ENCODE data around the gene CDCP2. TPM values are rescaled to one million over a fixed set of nuclear protein-coding genes. Genes with fewer than 3 reads are reported as not detected.
"Not testable (repeated sequence)": the region's sequence is repeated elsewhere in the genome, so short reads cannot be mapped to it uniquely, and the experiment has no call there.

Gene CDCP2
- total RNA-seq, 1 donor from 2014 or later, result not detected

DNA sequence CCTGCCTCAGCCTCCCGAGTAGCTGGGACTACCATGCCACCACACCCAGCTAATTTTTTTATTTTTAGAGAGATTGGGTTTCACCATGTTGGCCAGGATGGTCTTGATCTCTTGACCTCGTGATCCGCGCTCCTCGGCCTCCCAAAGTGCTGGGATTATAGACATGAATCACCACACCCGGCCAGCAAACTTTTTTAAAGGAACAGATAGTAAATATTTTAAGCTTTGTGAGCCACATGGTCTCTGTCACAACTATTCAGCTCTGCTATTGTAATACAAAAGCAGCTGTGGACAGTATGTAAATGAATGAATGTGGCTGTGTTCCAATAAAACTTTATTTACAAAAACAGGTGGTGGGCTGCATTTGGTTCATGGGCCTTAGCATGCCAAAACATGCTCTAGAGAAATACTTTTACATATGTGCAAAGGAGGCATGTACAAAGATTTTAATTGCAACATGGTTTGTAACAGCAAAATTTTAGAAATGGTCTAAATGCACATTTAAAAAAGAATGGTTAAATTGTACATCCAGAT, 47.0 kb downstream of the CDCP2 start:
- Histone ChIP-seq H3K27me3 (no peaks in the 10 kb centered on the region), H3K27ac (no peak overlapping the region), H3K9me3 (no peaks in the 10 kb centered on the region), H3K4me1 (no peaks in the 10 kb centered on the region), H3K36me3 (no peaks in the 10 kb centered on the region), H3K4me3 (no peak overlapping the region)
- no peak for DNase-seq (ENCODE audit: extremely low spot score in 2 of 2)
- intact Hi-C loops (cut with DNase I), result no loop called here
- TF ChIP-seq, protein P1, sequence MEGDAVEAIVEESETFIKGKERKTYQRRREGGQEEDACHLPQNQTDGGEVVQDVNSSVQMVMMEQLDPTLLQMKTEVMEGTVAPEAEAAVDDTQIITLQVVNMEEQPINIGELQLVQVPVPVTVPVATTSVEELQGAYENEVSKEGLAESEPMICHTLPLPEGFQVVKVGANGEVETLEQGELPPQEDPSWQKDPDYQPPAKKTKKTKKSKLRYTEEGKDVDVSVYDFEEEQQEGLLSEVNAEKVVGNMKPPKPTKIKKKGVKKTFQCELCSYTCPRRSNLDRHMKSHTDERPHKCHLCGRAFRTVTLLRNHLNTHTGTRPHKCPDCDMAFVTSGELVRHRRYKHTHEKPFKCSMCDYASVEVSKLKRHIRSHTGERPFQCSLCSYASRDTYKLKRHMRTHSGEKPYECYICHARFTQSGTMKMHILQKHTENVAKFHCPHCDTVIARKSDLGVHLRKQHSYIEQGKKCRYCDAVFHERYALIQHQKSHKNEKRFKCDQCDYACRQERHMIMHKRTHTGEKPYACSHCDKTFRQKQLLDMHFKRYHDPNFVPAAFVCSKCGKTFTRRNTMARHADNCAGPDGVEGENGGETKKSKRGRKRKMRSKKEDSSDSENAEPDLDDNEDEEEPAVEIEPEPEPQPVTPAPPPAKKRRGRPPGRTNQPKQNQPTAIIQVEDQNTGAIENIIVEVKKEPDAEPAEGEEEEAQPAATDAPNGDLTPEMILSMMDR (IDR thresholded peaks at IDR 0.05), result no peak
- TF ChIP-seq POLR2A (IDR thresholded peaks at IDR 0.05), result no peak

DNA sequence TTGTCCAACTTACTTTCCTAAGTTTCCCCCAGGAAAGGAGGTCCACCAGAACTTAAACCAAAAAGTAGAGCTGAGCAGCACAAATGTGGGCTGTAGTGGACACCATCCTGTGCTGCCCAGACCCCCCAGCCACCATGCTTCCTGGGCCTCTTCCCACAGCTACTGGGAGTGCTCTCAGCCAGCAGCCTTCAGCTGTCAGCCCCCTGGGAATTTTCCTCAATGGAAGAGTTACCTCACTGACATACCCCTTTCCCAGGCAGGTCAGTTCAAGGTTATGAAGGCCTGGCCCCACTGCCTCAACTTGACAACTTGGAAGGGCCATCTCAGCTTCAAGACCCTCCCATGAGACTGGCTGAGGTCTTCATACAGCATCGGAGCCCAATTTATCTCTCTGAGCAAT, 47.7 kb downstream of the CDCP2 start:
- no peak for TF ChIP-seq POLR2A (IDR thresholded peaks at IDR 0.05)
- Histone ChIP-seq H3K27me3 (no peaks in the 10 kb centered on the region), H3K9me3 (no peaks in the 10 kb centered on the region), H3K36me3 (no peaks in the 10 kb centered on the region), H3K27ac (no peak overlapping the region), H3K4me3 (no peak overlapping the region), H3K4me1 (no peaks in the 10 kb centered on the region)
- peak in 1 of 2 donors; percentile 76 for DNase-seq (ENCODE audit: extremely low spot score in 2 of 2)
- intact Hi-C loops (cut with DNase I), result no loop called here

DNA sequence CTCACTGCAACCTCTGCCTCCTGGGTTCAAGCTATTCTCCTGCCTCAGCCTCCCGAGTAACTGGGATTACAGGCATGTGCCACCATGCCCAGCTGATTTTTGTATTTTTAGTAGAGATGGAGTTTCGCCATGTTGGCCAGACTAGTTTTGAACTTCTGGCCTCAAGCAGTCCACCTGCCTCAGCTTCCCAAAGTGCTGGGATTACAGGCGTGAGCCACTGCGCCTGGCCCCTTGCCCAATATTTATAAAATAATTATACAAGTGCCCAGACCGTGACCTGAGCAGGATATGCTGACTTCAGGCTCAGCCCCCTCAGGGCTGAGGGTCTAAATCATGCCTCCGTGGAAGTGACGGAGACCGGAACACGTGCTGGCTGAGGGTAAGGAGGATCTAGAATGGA, 48.2 kb downstream of the CDCP2 start:
- H3K36me3 ChIP-seq; intact Hi-C loops (cut with DNase I); H3K27ac ChIP-seq; H3K4me3 ChIP-seq; H3K9me3 ChIP-seq; H3K27me3 ChIP-seq; H3K4me1 ChIP-seq: not testable (repeated sequence)
- peak in 1 of 2 donors; percentile 42 for DNase-seq (ENCODE audit: extremely low spot score in 2 of 2)

DNA sequence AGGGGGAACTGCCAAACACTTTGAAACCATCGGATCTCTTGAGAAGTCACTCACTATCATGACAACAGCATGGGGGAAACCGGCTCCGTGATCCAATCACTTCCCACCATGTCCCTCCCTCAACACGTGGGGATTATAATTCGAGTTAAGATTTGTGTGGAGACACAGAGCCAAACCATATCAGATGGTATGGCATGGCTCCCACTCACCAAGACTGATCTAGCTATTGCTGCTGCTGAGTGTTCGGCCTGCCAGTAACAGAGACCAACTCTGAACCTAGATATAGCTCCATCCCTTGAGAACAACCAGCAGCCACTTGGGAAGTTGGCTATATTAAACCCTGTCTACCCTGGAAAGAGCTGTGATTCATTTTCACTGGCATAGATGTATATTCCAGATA, 49.4 kb downstream of the CDCP2 start:
- no peaks in the 10 kb centered on the region for H3K36me3 ChIP-seq
- intact Hi-C loops (cut with DNase I), result no loop called here
- DNase-seq (ENCODE audit: extremely low spot score in 2 of 2), result peak in 1 of 2 donors; percentile 10
- H3K4me3 ChIP-seq, result no peak overlapping the region
- TF ChIP-seq, protein P1 (IDR thresholded peaks at IDR 0.05), result no peak
- TF ChIP-seq POLR2A (IDR thresholded peaks at IDR 0.05) (no peak), POLR2AphosphoS5 (IDR thresholded peaks at IDR 0.05; ENCODE audit: insufficient read depth in 1 of 2, low read depth in 1 of 2) (no peak)
- H3K4me1 ChIP-seq, result no peaks in the 10 kb centered on the region
- H3K27ac ChIP-seq, result no peak overlapping the region
- H3K9me3 ChIP-seq, result no peaks in the 10 kb centered on the region
- H3K27me3 ChIP-seq, result no peaks in the 10 kb centered on the region

DNA sequence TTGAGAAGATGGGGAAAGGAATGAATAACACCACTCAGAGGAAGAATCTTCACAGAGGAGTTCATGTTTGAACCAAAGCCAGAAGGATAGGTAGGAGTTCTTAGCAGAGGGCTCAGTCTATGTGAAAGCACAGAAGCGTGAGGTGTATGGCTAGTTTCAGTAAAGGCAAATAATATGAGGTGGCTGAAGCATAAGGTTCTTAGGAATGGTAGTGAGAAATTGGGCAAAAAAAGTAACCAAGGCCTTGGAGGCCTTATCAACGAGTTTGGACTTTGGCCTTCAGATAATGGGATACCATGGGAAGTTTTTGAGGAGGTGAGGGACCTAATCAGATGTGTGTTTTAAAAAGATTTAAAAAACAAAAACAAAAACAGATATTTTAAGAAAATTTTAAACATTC, 52.3 kb downstream of the CDCP2 start:
- Histone ChIP-seq H3K4me1 (no peaks in the 10 kb centered on the region), H3K9me3 (no peaks in the 10 kb centered on the region), H3K27ac (no peak overlapping the region), H3K27me3 (no peaks in the 10 kb centered on the region), H3K4me3 (no peak overlapping the region), H3K36me3 (peaks cover 0 to 5% of the 10 kb centered on the region in 2 donors)
- TF ChIP-seq POLR2AphosphoS5 (IDR thresholded peaks at IDR 0.05; ENCODE audit: insufficient read depth in 1 of 2, low read depth in 1 of 2), result no peak
- TF ChIP-seq POLR2A (IDR thresholded peaks at IDR 0.05), result no peak
- TF ChIP-seq, protein P1 (IDR thresholded peaks at IDR 0.05), result no peak
- peak in 1 of 2 donors; percentile 18 for DNase-seq (ENCODE audit: extremely low spot score in 2 of 2)
- intact Hi-C loops (cut with DNase I), result no loop called here

DNA sequence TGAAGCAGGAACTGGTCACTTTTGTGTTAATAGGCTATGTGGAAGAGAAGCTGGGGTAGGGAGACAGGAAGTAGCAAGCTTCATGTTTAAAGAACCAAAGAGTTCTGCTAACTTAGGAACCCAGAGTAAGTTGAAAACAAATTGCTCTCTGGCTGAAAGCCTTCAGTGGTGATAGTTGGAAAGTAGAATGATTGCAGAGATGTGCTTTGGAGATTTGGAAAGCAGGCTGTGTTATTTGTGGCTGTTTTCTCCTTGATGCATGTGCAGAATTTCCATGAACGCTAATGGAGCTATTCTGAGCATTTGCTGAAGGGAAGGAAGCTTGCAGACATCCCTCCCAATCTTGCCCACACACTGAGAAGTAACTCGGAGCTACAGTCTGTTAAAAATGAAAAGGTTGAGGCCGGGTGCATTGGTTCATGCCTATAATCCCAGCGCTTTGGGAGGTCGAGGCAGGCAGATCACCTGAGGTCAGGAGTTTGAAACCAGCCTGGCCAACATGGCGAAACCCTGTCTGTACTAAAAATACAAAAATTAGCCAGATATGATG, 53.7 kb downstream of the CDCP2 start:
- no peak for TF ChIP-seq POLR2A (IDR thresholded peaks at IDR 0.05)
- no peak for TF ChIP-seq POLR2AphosphoS5 (IDR thresholded peaks at IDR 0.05; ENCODE audit: insufficient read depth in 1 of 2, low read depth in 1 of 2)
- TF ChIP-seq, protein P1 (IDR thresholded peaks at IDR 0.05), result no peak
- peaks cover 0 to 5% of the 10 kb centered on the region in 2 donors for H3K36me3 ChIP-seq
- intact Hi-C loops (cut with DNase I), result no loop called here
- no peaks in the 10 kb centered on the region for H3K4me1 ChIP-seq
- peak in 1 of 2 donors; percentile 34 for DNase-seq (ENCODE audit: extremely low spot score in 2 of 2)
- H3K4me3 ChIP-seq, result no peak overlapping the region
- H3K27me3 ChIP-seq, result no peaks in the 10 kb centered on the region
- H3K27ac ChIP-seq, result no peak overlapping the region
- H3K9me3 ChIP-seq, result no peaks in the 10 kb centered on the region
